Gastroesophageal sphincter (tissue), 2 donors: ENCODE data around the gene RBP3.

Experiments
- EP300 ChIP-seq: sonication (generic); formaldehyde crosslinking; IDR thresholded peaks from one replicate; pipeline ENCODE4 v1.6.1; 2017; ENCODE audit warnings: antibody characterized with exemption, mild to moderate bottlenecking
- POLR2A ChIP-seq, 2 donors: fragments of 450-650 bp; IDR thresholded peaks; one replicate each; pipeline ENCODE4 v1.6.1; 2017; ENCODE audit warnings: antibody characterized with exemption in 2 of 2, mild to moderate bottlenecking in 2 of 2, moderate library complexity in 1 of 2

DNA sequence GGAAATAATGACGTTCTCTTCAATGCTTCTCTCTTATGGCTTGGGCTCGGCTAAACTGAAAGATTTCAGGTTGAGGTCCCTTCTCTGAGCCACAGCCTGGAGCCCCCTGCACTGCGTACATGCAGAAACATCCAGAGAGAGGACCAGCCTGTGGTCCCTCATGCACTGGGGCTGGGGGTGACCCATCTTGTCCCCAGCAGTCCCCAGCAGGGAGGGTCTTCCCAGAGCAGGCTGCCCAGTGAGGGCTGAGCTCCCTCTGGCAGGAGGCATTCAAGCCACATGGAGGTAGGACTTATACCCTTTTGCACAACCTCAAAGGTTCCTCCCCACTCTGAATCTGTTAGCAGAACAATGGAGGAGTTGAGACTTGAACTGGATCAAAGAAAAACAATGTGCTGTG lies 40.8 kb upstream of the RBP3 start:
- no peak for TF ChIP-seq POLR2A (IDR thresholded peaks at IDR 0.05)
- TF ChIP-seq EP300: no peak
